ENCODE data around the gene ADARB2.

The ADARB2 gene

DNA sequence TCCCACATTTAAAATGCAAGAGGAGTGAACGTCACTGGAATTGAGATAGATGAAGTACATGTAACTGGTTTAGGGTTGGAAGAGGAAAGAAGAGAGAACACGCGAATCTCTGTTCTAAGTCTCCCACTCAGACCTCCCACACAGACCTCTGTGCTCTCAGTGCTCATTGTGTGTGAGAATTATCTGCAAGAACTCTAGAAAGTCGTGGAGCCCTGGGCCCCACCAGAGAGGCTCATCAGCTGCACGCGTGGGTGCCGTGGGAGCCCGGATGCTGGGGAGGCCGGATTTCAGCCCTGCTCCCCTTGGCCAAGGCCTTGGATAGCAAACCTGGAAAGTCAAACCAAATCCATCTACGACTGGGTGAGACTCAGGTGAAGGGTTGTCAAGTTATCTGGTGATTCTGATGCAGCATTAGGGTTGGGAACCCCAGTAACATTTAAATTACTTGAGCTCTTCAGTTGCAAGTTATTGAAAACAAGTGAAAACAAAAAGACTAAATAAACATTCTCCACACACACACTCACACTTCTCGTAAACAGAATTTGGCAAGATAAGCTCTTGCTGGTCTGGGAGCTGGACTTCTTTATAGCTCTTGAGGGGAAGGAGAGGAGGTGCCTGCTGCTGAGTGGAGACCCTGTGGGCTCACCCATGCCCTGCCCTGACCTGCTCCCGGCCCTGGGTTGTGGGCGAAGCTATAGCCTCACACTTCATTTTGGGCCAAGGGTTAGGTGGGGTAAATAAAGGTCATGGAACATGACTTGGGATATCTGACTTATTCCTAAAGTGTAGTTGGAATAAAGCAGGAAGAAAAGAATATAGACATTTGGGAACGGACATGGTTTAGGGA lies 250.3 kb downstream of the ADARB2 start:
- TF ChIP-seq POLR2A (IDR thresholded peaks at IDR 0.05; ENCODE audit: low read depth, low read length) (no peak), POU2F2 (IDR thresholded peaks at IDR 0.05; ENCODE audit: low read depth, low read length) (no peak)
- peak; percentile 50 for FAIRE-seq
- DNase-seq (ENCODE audit: insufficient read length, low spot score), result no peak

DNA sequence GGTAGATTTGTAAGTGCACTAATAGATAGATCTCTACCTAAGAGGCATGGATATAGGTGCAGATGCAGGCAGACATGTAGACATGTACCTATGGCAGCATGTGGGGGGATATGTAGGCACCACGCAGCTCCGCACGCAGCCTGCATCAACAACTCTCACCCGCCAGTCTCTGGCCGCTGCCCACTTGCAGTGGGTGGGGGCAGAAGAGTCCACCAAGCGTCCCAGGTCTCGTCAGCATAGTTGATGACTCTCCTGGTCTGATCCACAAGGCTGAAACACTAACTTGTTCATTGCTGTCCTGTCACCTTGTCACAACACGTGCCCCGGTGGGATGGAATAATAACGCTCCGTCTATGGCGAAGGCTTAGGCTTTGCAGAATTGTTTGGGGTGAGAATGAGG lies 252.0 kb downstream of the ADARB2 start:
- DNase-seq (ENCODE audit: insufficient read length, low spot score) (no peak), FAIRE-seq (no peak)
- TF ChIP-seq POLR2AphosphoS5 (IDR thresholded peaks at IDR 0.05; ENCODE audit: low read depth, low read length) (no peak), PAX5 (IDR thresholded peaks at IDR 0.05; ENCODE audit: insufficient read depth, low read length, severe bottlenecking) (no peak), POLR2A (IDR thresholded peaks at IDR 0.05; ENCODE audit: low read depth, low read length) (no peak), POU2F2 (IDR thresholded peaks at IDR 0.05; ENCODE audit: low read depth, low read length) (no peak), SPI1 (IDR thresholded peaks at IDR 0.05; ENCODE audit: low read depth, low read length) (no peak), TAF1 (IDR thresholded peaks at IDR 0.05; ENCODE audit: low read depth, low read length) (no peak)

DNA sequence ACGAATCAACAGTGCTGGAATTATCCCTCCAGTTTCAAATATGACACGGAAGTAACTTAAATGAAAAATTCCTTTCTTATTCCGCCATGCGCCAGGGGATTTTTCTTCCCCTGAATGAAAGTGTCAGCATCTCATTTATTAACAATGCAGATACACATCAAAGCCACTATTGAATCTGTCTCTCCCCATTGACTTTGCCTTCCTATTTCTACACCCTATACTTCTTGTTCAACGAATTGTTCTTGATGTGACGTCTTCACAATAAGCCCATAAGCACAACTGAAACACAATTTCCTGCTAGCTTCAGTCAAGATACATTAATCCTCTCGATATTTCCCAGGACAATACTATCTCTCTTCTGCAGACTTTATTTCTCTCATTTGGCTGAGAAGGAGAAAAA lies 253.5 kb downstream of the ADARB2 start:
- peak; percentile 66 for FAIRE-seq
- no peak for DNase-seq (ENCODE audit: insufficient read length, low spot score)
- TF ChIP-seq POU2F2 (IDR thresholded peaks at IDR 0.05; ENCODE audit: low read depth, low read length) (no peak), POLR2AphosphoS5 (IDR thresholded peaks at IDR 0.05; ENCODE audit: low read depth, low read length) (no peak), TAF1 (IDR thresholded peaks at IDR 0.05; ENCODE audit: low read depth, low read length) (no peak), POLR2A (IDR thresholded peaks at IDR 0.05; ENCODE audit: low read depth, low read length) (no peak), PAX5 (IDR thresholded peaks at IDR 0.05; ENCODE audit: insufficient read depth, low read length, severe bottlenecking) (no peak), SPI1 (IDR thresholded peaks at IDR 0.05; ENCODE audit: low read depth, low read length) (no peak)

DNA sequence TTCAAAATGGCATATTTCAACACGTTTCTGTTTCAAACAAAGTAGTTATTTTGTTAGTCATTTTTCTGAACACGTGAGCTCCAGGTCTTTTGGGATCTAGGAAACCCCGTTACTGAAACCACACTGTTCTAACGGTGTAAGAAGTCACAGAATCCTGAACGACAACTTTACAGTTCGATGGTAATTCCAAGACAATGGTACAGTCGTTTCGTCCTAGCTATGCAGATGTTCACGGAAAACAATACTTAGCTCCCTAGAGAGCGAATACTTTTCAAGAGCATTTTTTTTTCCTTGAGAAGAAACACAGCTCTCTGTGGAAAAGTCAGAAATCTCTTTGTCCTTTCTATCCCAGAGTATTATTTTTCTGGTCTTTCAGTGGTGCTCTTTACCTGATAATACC lies 254.1 kb downstream of the ADARB2 start:
- no peak for DNase-seq (ENCODE audit: insufficient read length, low spot score)
- no peak for FAIRE-seq
- TF ChIP-seq POU2F2 (IDR thresholded peaks at IDR 0.05; ENCODE audit: low read depth, low read length), result no peak
- TF ChIP-seq POLR2A (IDR thresholded peaks at IDR 0.05; ENCODE audit: low read depth, low read length), result no peak
- no peak for TF ChIP-seq PAX5 (IDR thresholded peaks at IDR 0.05; ENCODE audit: insufficient read depth, low read length, severe bottlenecking)
- TF ChIP-seq SPI1 (IDR thresholded peaks at IDR 0.05; ENCODE audit: low read depth, low read length), result no peak
- no peak for TF ChIP-seq TAF1 (IDR thresholded peaks at IDR 0.05; ENCODE audit: low read depth, low read length)
- no peak for TF ChIP-seq POLR2AphosphoS5 (IDR thresholded peaks at IDR 0.05; ENCODE audit: low read depth, low read length)

DNA sequence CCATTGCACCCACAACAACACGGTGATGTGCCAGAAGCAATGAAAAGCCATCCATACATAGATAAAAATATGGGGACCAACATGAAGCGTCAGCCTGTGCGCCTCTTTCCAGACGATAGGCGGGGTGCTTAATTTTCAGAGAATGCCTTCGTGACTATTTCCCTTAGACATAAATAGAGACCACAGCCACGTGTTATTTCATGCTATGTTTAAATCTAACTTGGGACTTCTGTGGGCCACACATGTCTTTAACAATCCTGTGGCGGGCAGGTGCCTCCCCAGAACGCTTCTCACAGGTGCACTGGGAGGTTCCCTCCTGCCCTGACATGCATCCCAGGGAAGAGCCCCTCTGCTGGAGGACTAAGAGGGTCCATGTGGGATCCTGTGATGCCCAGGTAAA lies 259.7 kb downstream of the ADARB2 start:
- DNase-seq (ENCODE audit: insufficient read length, low spot score) (no peak), FAIRE-seq (no peak)
- no peak for TF ChIP-seq SPI1 (IDR thresholded peaks at IDR 0.05; ENCODE audit: low read depth, low read length)

DNA sequence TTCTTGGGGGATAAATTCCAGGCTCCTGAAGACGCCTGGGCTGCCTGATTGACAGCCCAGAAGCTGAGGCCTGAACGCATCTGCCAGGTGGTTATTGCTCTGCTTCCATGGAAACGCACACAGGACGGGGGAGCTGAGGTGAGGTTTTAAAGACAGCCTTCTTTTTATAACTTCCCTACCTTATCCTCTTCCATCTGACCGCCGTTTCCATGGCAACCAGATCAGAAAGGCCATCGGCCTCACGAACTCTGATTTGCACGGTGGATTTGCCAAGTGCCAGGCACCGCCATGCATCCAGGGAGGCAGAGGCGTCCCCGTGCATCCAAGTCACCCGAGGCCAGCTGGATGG lies 260.9 kb downstream of the ADARB2 start:
- FAIRE-seq, result no peak
- no peak for DNase-seq (ENCODE audit: insufficient read length, low spot score)
- TF ChIP-seq PAX5 (IDR thresholded peaks at IDR 0.05; ENCODE audit: insufficient read depth, low read length, severe bottlenecking) (no peak), SPI1 (IDR thresholded peaks at IDR 0.05; ENCODE audit: low read depth, low read length) (no peak), POLR2A (IDR thresholded peaks at IDR 0.05; ENCODE audit: low read depth, low read length) (no peak), TAF1 (IDR thresholded peaks at IDR 0.05; ENCODE audit: low read depth, low read length) (no peak), POLR2AphosphoS5 (IDR thresholded peaks at IDR 0.05; ENCODE audit: low read depth, low read length) (no peak), POU2F2 (IDR thresholded peaks at IDR 0.05; ENCODE audit: low read depth, low read length) (no peak)

DNA sequence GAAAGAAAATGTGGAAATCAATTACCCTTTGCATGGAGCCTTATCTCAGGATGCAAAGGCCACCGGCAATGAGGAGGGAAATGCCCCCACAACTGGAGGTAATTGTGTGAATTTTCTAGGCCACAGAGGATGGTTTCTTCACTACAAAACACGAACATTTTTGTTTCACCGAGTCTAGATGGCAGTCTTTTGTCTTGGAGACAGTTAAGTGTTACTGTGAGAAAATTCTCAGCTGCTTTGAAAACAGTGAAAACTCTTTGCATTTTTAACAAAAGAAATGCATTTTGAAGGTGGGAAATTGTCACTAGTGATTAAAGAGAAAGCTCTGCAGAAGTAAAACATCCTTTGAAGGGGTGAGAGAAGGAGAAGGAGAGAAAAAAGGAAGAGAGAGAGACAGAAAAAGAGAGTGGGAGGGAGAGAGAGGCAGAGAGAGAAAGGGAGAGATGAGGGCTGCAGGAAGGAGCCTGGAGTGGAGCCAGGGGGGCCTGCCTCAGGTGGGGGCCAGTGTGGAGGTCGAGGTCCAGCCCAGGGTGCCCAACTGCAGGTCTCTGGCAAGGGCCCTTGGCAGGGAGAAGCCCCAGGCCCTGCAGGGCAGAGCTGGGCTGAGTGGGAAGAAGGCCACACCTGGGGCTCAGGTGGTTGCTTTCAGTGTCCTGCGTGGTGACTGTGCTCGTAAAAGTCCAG lies 261.4 kb downstream of the ADARB2 start:
- DNase-seq (ENCODE audit: insufficient read length, low spot score) (no peak), FAIRE-seq (no peak)
- no peak for TF ChIP-seq SPI1 (IDR thresholded peaks at IDR 0.05; ENCODE audit: low read depth, low read length)
- TF ChIP-seq POLR2A (IDR thresholded peaks at IDR 0.05; ENCODE audit: low read depth, low read length), result no peak
- TF ChIP-seq POU2F2 (IDR thresholded peaks at IDR 0.05; ENCODE audit: low read depth, low read length), result no peak
- no peak for TF ChIP-seq PAX5 (IDR thresholded peaks at IDR 0.05; ENCODE audit: insufficient read depth, low read length, severe bottlenecking)
- no peak for TF ChIP-seq TAF1 (IDR thresholded peaks at IDR 0.05; ENCODE audit: low read depth, low read length)
- TF ChIP-seq POLR2AphosphoS5 (IDR thresholded peaks at IDR 0.05; ENCODE audit: low read depth, low read length), result no peak

DNA sequence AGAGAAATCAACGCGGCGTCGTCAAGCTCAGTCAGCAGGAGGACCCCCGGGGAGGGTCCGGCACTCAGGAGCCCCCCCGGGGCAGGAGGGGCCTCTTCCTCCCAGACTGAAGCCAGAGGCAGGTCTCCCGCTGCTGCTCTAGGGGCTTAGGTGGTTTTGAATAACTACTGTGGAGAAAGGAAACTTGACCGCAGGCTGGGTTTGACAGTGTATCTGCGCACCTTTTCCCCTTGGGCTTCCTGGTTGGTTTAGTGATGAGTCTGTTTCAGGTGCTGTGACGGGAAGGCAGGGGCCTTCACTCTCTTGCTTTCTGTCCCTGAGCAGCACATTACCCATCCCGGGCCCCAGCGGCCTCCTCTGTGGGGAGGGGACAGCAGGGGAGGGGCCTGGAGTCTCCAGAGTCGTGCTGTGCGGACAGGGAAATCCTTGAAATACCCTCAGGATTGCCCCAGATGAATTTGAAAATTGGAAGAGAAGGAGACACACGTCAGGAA lies 262.2 kb downstream of the ADARB2 start:
- TF ChIP-seq TAF1 (IDR thresholded peaks at IDR 0.05; ENCODE audit: low read depth, low read length) (no peak), POLR2A (IDR thresholded peaks at IDR 0.05; ENCODE audit: low read depth, low read length) (no peak), POLR2AphosphoS5 (IDR thresholded peaks at IDR 0.05; ENCODE audit: low read depth, low read length) (no peak), SPI1 (IDR thresholded peaks at IDR 0.05; ENCODE audit: low read depth, low read length) (no peak), POU2F2 (IDR thresholded peaks at IDR 0.05; ENCODE audit: low read depth, low read length) (no peak), PAX5 (IDR thresholded peaks at IDR 0.05; ENCODE audit: insufficient read depth, low read length, severe bottlenecking) (no peak)
- FAIRE-seq, result no peak

DNA sequence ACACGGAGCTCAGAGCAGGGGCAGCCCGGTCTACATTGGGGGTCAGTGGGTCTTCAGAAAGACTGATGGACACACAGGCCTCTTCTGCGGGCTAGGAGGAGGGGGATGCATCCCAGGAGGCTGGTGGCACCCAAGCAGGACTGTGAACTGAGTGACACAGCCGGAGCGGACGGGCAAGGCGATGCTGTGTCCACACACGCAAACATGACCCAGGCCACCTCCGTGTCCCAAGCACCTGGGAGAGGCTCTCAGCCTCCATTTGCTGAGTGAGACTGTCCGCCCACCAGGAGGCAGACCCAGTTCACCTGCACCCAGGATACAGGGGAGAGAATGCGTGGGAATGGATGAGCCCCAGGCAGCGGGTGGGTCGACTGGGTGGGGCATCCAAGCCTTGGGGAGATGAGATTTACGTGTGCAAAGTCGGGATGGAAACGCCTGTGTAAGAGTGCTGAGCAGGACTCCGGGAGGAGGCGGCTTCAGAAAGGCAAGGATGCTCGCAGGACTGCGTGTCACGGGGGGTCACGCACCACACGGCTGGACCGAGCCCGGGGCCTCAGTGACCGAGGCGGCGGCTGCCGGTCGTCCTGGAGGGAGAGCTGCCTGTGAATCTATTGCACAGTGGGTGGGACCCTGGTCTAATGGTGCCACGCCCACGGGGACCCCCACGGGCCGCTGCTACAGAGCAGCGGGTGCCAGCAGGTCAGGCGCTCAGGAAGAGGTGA lies 262.8 kb downstream of the ADARB2 start:
- FAIRE-seq, result no peak
- TF ChIP-seq POU2F2 (IDR thresholded peaks at IDR 0.05; ENCODE audit: low read depth, low read length) (no peak), POLR2A (IDR thresholded peaks at IDR 0.05; ENCODE audit: low read depth, low read length) (no peak), PAX5 (IDR thresholded peaks at IDR 0.05; ENCODE audit: insufficient read depth, low read length, severe bottlenecking) (no peak), TAF1 (IDR thresholded peaks at IDR 0.05; ENCODE audit: low read depth, low read length) (no peak), POLR2AphosphoS5 (IDR thresholded peaks at IDR 0.05; ENCODE audit: low read depth, low read length) (no peak), SPI1 (IDR thresholded peaks at IDR 0.05; ENCODE audit: low read depth, low read length) (no peak)
- DNase-seq (ENCODE audit: insufficient read length, low spot score), result no peak

More for the DNA sequence above, 262.2 kb downstream of the ADARB2 start:
- DNase-seq (ENCODE audit: insufficient read length, low spot score), result no peak
